Prostate gland (tissue), 2 donors: ENCODE measurements around the gene FAM107B. TPM values are rescaled to one million over a fixed set of nuclear protein-coding genes. Genes with fewer than 3 reads are reported as not detected.

Experiments used
- DNase-seq: peaks from one replicate; pipeline ENCODE4 v3.0.0-alpha.2; 2019; ENCODE audit warnings: low spot score
- H3K27ac ChIP-seq, 2 donors: fragments of 200-600 bp; sonication (generic); 2 replicates each; pipeline ENCODE4 v1.5.1; 2017 to 2019
- H3K27me3 ChIP-seq: fragments of 200-600 bp; sonication (generic); replicated peaks from 2 replicates; pipeline ENCODE4 v1.5.1; 2019; ENCODE audit not compliant: insufficient read depth
- H3K36me3 ChIP-seq, 2 donors: fragments of 200-600 bp; sonication (generic); 1 replicate in 1 of 2; 2 replicates in 1 of 2; pipeline versions ENCODE4 v1.5.1 to v1.8.1; 2017 to 2019
- H3K4me1 ChIP-seq: fragments of 200-600 bp; sonication (generic); replicated peaks from 2 replicates; pipeline ENCODE4 v1.5.1; 2019
- H3K4me3 ChIP-seq, 2 donors: fragments of 200-600 bp; sonication (generic); 2 replicates each; pipeline ENCODE4 v1.5.1; 2017 to 2019
- H3K9me3 ChIP-seq: fragments of 200-600 bp; sonication (generic); 2 replicates; pipeline ENCODE4 v1.5.1; 2017
- CTCF ChIP-seq, 4 experiments: fragments of 200-600 bp in 2 of 4; fragments of 450-650 bp in 2 of 4; sonication (generic) in 2 of 4; IDR thresholded peaks; 1 replicate in 3 of 4; 2 replicates in 1 of 4; pipeline ENCODE4 v1.5.1; 2016 to 2019; ENCODE audit warnings: antibody characterized with exemption in 4 of 4, mild to moderate bottlenecking in 2 of 4, moderate library complexity in 2 of 4
- POLR2A ChIP-seq: fragments of 450-650 bp; IDR thresholded peaks from one replicate; pipeline ENCODE4 v1.6.1; 2016; ENCODE audit warnings: antibody characterized with exemption, mild to moderate bottlenecking
- POLR2AphosphoS5 ChIP-seq: sonication (generic); formaldehyde crosslinking; IDR thresholded peaks from one replicate; pipeline ENCODE4 v1.6.1; 2017; ENCODE audit warnings: antibody characterized with exemption
- WGBS: methylation state at CpG from one replicate; pipeline ENCODE4 v1.1.5; 2018; 5-methylcytosine and 5-hydroxymethylcytosine counted together
- intact Hi-C: fragments of 100-400 bp; cut with DNase I; formaldehyde crosslinking; loops from one replicate; pipeline ENCODE4 v1.14.2; 2022
- total RNA-seq, 2 donors: library from RNA; depleted of rRNA; stranded (reverse); fragments of >200 nt; gene quantifications; one replicate each; pipeline ENCODE4 v1.1.0, GENCODE V29; 2016

FAM107B gene
- total RNA-seq, 2 donors from 2014 or later, result 32.9 to 63.9 TPM

GRCh38 chr10:14569274-14570060 lies 205.2 kb downstream of the FAM107B start:
- H3K4me1 ChIP-seq, result peaks cover 3% of the 10 kb centered on the region
- intact Hi-C loops, result no loop called here
- DNase-seq, result peak; percentile 70
- peak overlapping the region; percentile 90 to 93 for H3K27ac ChIP-seq
- H3K4me3 ChIP-seq, result no peak overlapping the region
- WGBS, result 54% methylated on average over 9 of the region's 9 CpGs
- no peaks in the 10 kb centered on the region for H3K27me3 ChIP-seq
- TF ChIP-seq POLR2A (no peak), POLR2AphosphoS5 (peak; percentile 56), CTCF (IDR thresholded peaks at IDR 0.05) (no peak)
- no peaks in the 10 kb centered on the region for H3K36me3 ChIP-seq
- H3K9me3 ChIP-seq, result no peaks in the 10 kb centered on the region

DNA sequence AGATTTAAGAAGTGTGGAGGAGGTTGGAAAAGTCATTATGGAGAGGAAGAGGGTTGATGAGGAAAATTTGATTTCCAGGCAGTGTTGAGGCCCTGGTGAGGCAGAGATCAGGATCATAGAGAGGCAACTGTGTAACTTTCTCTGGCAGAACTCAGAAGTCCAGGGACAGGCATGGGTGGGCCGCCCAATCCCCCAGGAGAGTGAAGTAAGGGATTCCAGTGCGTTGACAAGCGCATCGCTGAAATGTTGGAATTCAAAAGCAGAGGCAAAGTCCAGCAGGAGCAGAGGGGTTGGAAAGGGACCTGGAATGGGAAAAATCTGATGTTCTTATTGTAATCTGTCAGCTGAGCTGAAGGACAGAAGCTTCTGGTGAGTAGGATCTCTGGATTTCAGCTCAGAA lies 207.3 kb downstream of the FAM107B start:
- intact Hi-C loops, result no loop called here

GRCh38 chr10:14566498-14566897 lies 208.2 kb downstream of the FAM107B start:
- intact Hi-C loops, result no loop called here
- no peak overlapping the region for H3K27ac ChIP-seq

More for the DNA sequence above, 207.3 kb downstream of the FAM107B start:
- no peak for TF ChIP-seq POLR2AphosphoS5
- no peak for TF ChIP-seq CTCF (IDR thresholded peaks at IDR 0.05)
- TF ChIP-seq POLR2A, result no peak
- Histone ChIP-seq H3K27me3 (no peaks in the 10 kb centered on the region), H3K27ac (no peak overlapping the region), H3K4me1 (peaks cover 3% of the 10 kb centered on the region), H3K36me3 (no peaks in the 10 kb centered on the region), H3K9me3 (no peaks in the 10 kb centered on the region), H3K4me3 (no peak overlapping the region)
- no peak for DNase-seq
- 96% methylated on average over 4 of the region's 4 CpGs for WGBS

DNA sequence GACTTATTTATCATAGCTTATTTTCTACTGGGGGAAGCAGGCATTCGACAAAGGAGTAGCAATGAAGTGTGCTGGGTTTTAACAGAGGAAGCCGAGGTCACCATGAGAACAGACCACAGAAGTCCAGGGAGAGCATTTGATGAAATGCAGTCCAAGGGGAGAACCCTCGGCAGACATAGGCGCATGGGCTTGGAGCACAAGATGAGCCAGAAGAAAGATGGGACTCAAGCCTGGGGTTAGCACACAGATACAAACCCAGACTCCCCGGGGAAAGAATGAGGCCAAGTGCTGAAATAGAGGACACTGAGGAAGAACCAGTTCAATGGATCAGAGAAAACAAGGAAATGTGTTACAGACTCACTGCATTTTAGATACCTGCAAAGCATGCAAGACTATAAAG lies 209.5 kb downstream of the FAM107B start:
- DNase-seq, result no peak
- intact Hi-C loops, result no loop called here
- no peak overlapping the region for H3K4me3 ChIP-seq
- H3K9me3 ChIP-seq, result no peaks in the 10 kb centered on the region
- H3K4me1 ChIP-seq, result peaks cover under 1% of the 10 kb centered on the region
- H3K27me3 ChIP-seq, result no peaks in the 10 kb centered on the region
- H3K27ac ChIP-seq, result no peak overlapping the region
- TF ChIP-seq CTCF (IDR thresholded peaks at IDR 0.05) (no peak), POLR2A (no peak), POLR2AphosphoS5 (no peak)
- 62% methylated on average over 5 of the region's 5 CpGs for WGBS
- no peaks in the 10 kb centered on the region for H3K36me3 ChIP-seq

More at GRCh38 chr10:14566498-14566897, 208.2 kb downstream of the FAM107B start:
- peaks cover 3% of the 10 kb centered on the region for H3K4me1 ChIP-seq
- H3K36me3 ChIP-seq, result no peaks in the 10 kb centered on the region
- 92% methylated on average over 9 of the region's 10 CpGs for WGBS
- H3K4me3 ChIP-seq, result no peak overlapping the region
- TF ChIP-seq POLR2AphosphoS5, result no peak
- no peak for TF ChIP-seq CTCF (IDR thresholded peaks at IDR 0.05)
- TF ChIP-seq POLR2A, result no peak
- DNase-seq, result no peak
- H3K27me3 ChIP-seq, result no peaks in the 10 kb centered on the region
- no peaks in the 10 kb centered on the region for H3K9me3 ChIP-seq

- Histone ChIP-seq H3K27ac (no peak overlapping the region), H3K36me3 (no peaks in the 10 kb centered on the region), H3K4me1 (no peaks in the 10 kb centered on the region), H3K9me3 (no peaks in the 10 kb centered on the region), H3K27me3 (no peaks in the 10 kb centered on the region), H3K4me3 (no peak overlapping the region)
- DNase-seq, result no peak
- 85% methylated on average over 5 of the region's 5 CpGs for WGBS
- intact Hi-C loops, result no loop called here
- TF ChIP-seq POLR2AphosphoS5 (no peak), CTCF (IDR thresholded peaks at IDR 0.05) (no peak), POLR2A (no peak)
Observed at GRCh38 chr10:14564268-14564744, 210.4 kb downstream of the FAM107B start.
